Prostate gland (tissue), 2 donors: ENCODE measurements around the gene CCBE1.

Experiments
- CTCF ChIP-seq, 4 experiments: fragments of 200-600 bp in 2 of 4; fragments of 450-650 bp in 2 of 4; sonication (generic) in 2 of 4; IDR thresholded peaks; 1 replicate in 3 of 4; 2 replicates in 1 of 4; pipeline ENCODE4 v1.5.1; 2016 to 2019; ENCODE audit warnings: antibody characterized with exemption in 4 of 4, mild to moderate bottlenecking in 2 of 4, moderate library complexity in 2 of 4
- POLR2A ChIP-seq: fragments of 450-650 bp; IDR thresholded peaks from one replicate; pipeline ENCODE4 v1.6.1; 2016; ENCODE audit warnings: antibody characterized with exemption, mild to moderate bottlenecking

GRCh38 chr18:59477849-59478248, 219.4 kb downstream of the CCBE1 start:
- TF ChIP-seq CTCF (IDR thresholded peaks at IDR 0.05), result no peak
- TF ChIP-seq POLR2A, result no peak
